ENCODE results near the gene CDH4. TPM values are rescaled to one million over a fixed set of nuclear protein-coding genes. Genes with fewer than 3 reads are reported as not detected.

Gene CDH4
- total RNA-seq, 4 donors from 2014 or later: not detected

GRCh38 chr20:61516346-61517208 is 264.5 kb downstream of the CDH4 start:
- intact Hi-C loops (cut with DNase I; ENCODE audit: low total_unique reads): no loop called here
- H3K27me3 ChIP-seq: peaks cover 19% of the 10 kb centered on the region
- TF ChIP-seq CTCF (IDR thresholded peaks at IDR 0.05): no peak

GRCh38 chr20:61517419-61517818 is 265.4 kb downstream of the CDH4 start:
- Histone ChIP-seq H3K4me3 (no peak overlapping the region), H3K27ac (no peak overlapping the region), H3K9me3 (no peaks in the 10 kb centered on the region), H3K36me3 (no peaks in the 10 kb centered on the region), H3K27me3 (peaks cover 19% of the 10 kb centered on the region), H3K4me1 (no peaks in the 10 kb centered on the region)
- in situ Hi-C loops (cut with MboI; ENCODE audit: low pct_ligation_motif_present in 1 of 4, low pct_unique_long_range_greater_than_20kb in 1 of 4, low sequenced_read_pairs in 3 of 4): no loop called here
- TF ChIP-seq CTCF (IDR thresholded peaks at IDR 0.05): no peak
- no peak for TF ChIP-seq POLR2AphosphoS5 (IDR thresholded peaks at IDR 0.05)
- intact Hi-C loops (cut with DNase I; ENCODE audit: low total_unique reads): no loop called here
- WGBS, 2 donors (ENCODE audit: low coverage in 1 of 2): 31 to 58% methylated on average over 2 to 9 of the region's 9 CpGs
- no peak for DNase-seq

More at GRCh38 chr20:61516346-61517208, 264.5 kb downstream of the CDH4 start:
- Histone ChIP-seq H3K9me3 (no peaks in the 10 kb centered on the region), H3K4me1 (no peaks in the 10 kb centered on the region), H3K36me3 (no peaks in the 10 kb centered on the region), H3K4me3 (no peak overlapping the region), H3K27ac (no peak overlapping the region)
- no peak for DNase-seq
- in situ Hi-C loops (cut with MboI; ENCODE audit: low pct_ligation_motif_present in 1 of 4, low pct_unique_long_range_greater_than_20kb in 1 of 4, low sequenced_read_pairs in 3 of 4): no loop called here
- 67 to 70% methylated on average over 10 to 21 of the region's 22 CpGs for WGBS, 2 donors (ENCODE audit: low coverage in 1 of 2)

GRCh38 chr20:61518424-61518951 is 266.4 kb downstream of the CDH4 start:
- Histone ChIP-seq H3K27me3 (peaks cover 19% of the 10 kb centered on the region), H3K4me3 (no peak overlapping the region), H3K9me3 (no peaks in the 10 kb centered on the region), H3K27ac (no peak overlapping the region), H3K4me1 (no peaks in the 10 kb centered on the region), H3K36me3 (no peaks in the 10 kb centered on the region)
- in situ Hi-C loops (cut with MboI; ENCODE audit: low pct_ligation_motif_present in 1 of 4, low pct_unique_long_range_greater_than_20kb in 1 of 4, low sequenced_read_pairs in 3 of 4): no loop called here
- TF ChIP-seq EP300 (IDR thresholded peaks at IDR 0.05; ENCODE audit: low read depth) (no peak), POLR2AphosphoS5 (IDR thresholded peaks at IDR 0.05) (no peak), CTCF (IDR thresholded peaks at IDR 0.05) (no peak), POLR2A (IDR thresholded peaks at IDR 0.05) (no peak)
- 85 to 87% methylated on average over 5 of the region's 5 CpGs for WGBS, 2 donors (ENCODE audit: low coverage in 1 of 2)
- intact Hi-C loops (cut with DNase I; ENCODE audit: low total_unique reads): no loop called here
- no peak for DNase-seq

GRCh38 chr20:61519488-61519887 is 267.4 kb downstream of the CDH4 start:
- intact Hi-C loops (cut with DNase I; ENCODE audit: low total_unique reads): no loop called here
- Histone ChIP-seq H3K27ac (no peak overlapping the region), H3K9me3 (no peaks in the 10 kb centered on the region), H3K4me1 (no peaks in the 10 kb centered on the region), H3K36me3 (no peaks in the 10 kb centered on the region), H3K27me3 (peaks cover 19% of the 10 kb centered on the region), H3K4me3 (no peak overlapping the region)
- WGBS, 2 donors (ENCODE audit: low coverage in 1 of 2): 86% methylated on average over 17 of the region's 17 CpGs; no CpG with 5 or more reads in 1 of the 2 donors
- in situ Hi-C loops (cut with MboI; ENCODE audit: low pct_ligation_motif_present in 1 of 4, low pct_unique_long_range_greater_than_20kb in 1 of 4, low sequenced_read_pairs in 3 of 4): no loop called here
- no peak for TF ChIP-seq CTCF (IDR thresholded peaks at IDR 0.05)
- no peak for TF ChIP-seq POLR2A (IDR thresholded peaks at IDR 0.05)
- TF ChIP-seq EP300 (IDR thresholded peaks at IDR 0.05; ENCODE audit: low read depth): no peak
- TF ChIP-seq POLR2AphosphoS5 (IDR thresholded peaks at IDR 0.05): no peak
- no peak for DNase-seq
